Measurements from ENCODE around the gene CD2BP2.

Gene CD2BP2

GRCh38 chr16:30351586-30352419 is 3.3 kb downstream of the CD2BP2 start:
- peak; percentile 90 for TF ChIP-seq TCF12 (IDR thresholded peaks at IDR 0.05; ENCODE audit: low read depth)
- no peak for TF ChIP-seq EGR1 (IDR thresholded peaks at IDR 0.05)
- no peak; the same call in 1 of the 2 replicates for TF ChIP-seq RAD21 (IDR thresholded peaks at IDR 0.05; ENCODE audit: low read depth)
- no peak for TF ChIP-seq USF1 (IDR thresholded peaks at IDR 0.05)
- TF ChIP-seq FOXM1 (IDR thresholded peaks at IDR 0.05; ENCODE audit: borderline replicate concordance, low read depth): 0 out of 2 replicates have a peak, but pooled peaks have one; percentile 58
- no peak for TF ChIP-seq TAF1 (IDR thresholded peaks at IDR 0.05; ENCODE audit: low read depth)
- no peak for TF ChIP-seq REST (IDR thresholded peaks at IDR 0.05; ENCODE audit: low read depth)
- TF ChIP-seq TEAD4 (IDR thresholded peaks at IDR 0.05): peak; percentile 68
- 0 out of 2 replicates have a peak, but pooled peaks have one; percentile 5 for TF ChIP-seq YY1 (IDR thresholded peaks at IDR 0.05; ENCODE audit: low read depth)
- 0 out of 2 replicates have a peak, but pooled peaks have one; percentile 60 for TF ChIP-seq MAX (IDR thresholded peaks at IDR 0.05)
- peak; percentile 89 for TF ChIP-seq EP300 (IDR thresholded peaks at IDR 0.05; ENCODE audit: borderline replicate concordance)
- no peak for TF ChIP-seq CEBPB (IDR thresholded peaks at IDR 0.05)
- no peak; the same call in 1 of the 2 replicates for TF ChIP-seq ZBTB7A (IDR thresholded peaks at IDR 0.05; ENCODE audit: low read depth)
- TF ChIP-seq CREB1 (IDR thresholded peaks at IDR 0.05; ENCODE audit: low read depth): no peak
- peak; percentile 99 for TF ChIP-seq NFIC (IDR thresholded peaks at IDR 0.05)

- TF ChIP-seq USF1 (IDR thresholded peaks at IDR 0.05) (no peak), EP300 (IDR thresholded peaks at IDR 0.05; ENCODE audit: borderline replicate concordance) (no peak), CREB1 (IDR thresholded peaks at IDR 0.05; ENCODE audit: low read depth) (no peak), MAX (IDR thresholded peaks at IDR 0.05) (no peak), ZBTB7A (IDR thresholded peaks at IDR 0.05; ENCODE audit: low read depth) (no peak), RAD21 (IDR thresholded peaks at IDR 0.05; ENCODE audit: low read depth) (no peak), TAF1 (IDR thresholded peaks at IDR 0.05; ENCODE audit: low read depth) (no peak)
These were observed 4.1 kb downstream of the CD2BP2 start for GRCh38 chr16:30351001-30351441.

GRCh38 chr16:30350134-30350871 is 4.8 kb downstream of the CD2BP2 start:
- no peak for TF ChIP-seq MAX (IDR thresholded peaks at IDR 0.05)
- TF ChIP-seq TAF1 (IDR thresholded peaks at IDR 0.05; ENCODE audit: low read depth): no peak
- no peak for TF ChIP-seq FOXM1 (IDR thresholded peaks at IDR 0.05; ENCODE audit: borderline replicate concordance, low read depth)
- TF ChIP-seq ZBTB7A (IDR thresholded peaks at IDR 0.05; ENCODE audit: low read depth): no peak
- no peak for TF ChIP-seq YY1 (IDR thresholded peaks at IDR 0.05; ENCODE audit: low read depth)
- no peak for TF ChIP-seq CEBPB (IDR thresholded peaks at IDR 0.05)
- no peak for TF ChIP-seq CREB1 (IDR thresholded peaks at IDR 0.05; ENCODE audit: low read depth)
- no peak for TF ChIP-seq EGR1 (IDR thresholded peaks at IDR 0.05)
- TF ChIP-seq EP300 (IDR thresholded peaks at IDR 0.05; ENCODE audit: borderline replicate concordance): no peak
- TF ChIP-seq NFIC (IDR thresholded peaks at IDR 0.05): no peak

GRCh38 chr16:30349675-30350074 is 5.4 kb downstream of the CD2BP2 start:
- TF ChIP-seq CEBPB (IDR thresholded peaks at IDR 0.05): peak; percentile 89
- TF ChIP-seq CREB1 (IDR thresholded peaks at IDR 0.05; ENCODE audit: low read depth): no peak
- TF ChIP-seq EP300 (IDR thresholded peaks at IDR 0.05; ENCODE audit: borderline replicate concordance): peak; percentile 52; the same call in 1 of the 2 replicates
- peak; percentile 50; the same call in 1 of the 2 replicates for TF ChIP-seq TCF12 (IDR thresholded peaks at IDR 0.05; ENCODE audit: low read depth)

GRCh38 chr16:30348929-30349328 is 6.2 kb downstream of the CD2BP2 start:
- no peak for TF ChIP-seq CREB1 (IDR thresholded peaks at IDR 0.05; ENCODE audit: low read depth)

GRCh38 chr16:30348113-30348512 is 7.0 kb downstream of the CD2BP2 start:
- no peak for TF ChIP-seq CREB1 (IDR thresholded peaks at IDR 0.05; ENCODE audit: low read depth)
- no peak for TF ChIP-seq TAF1 (IDR thresholded peaks at IDR 0.05; ENCODE audit: low read depth)
- TF ChIP-seq REST (IDR thresholded peaks at IDR 0.05; ENCODE audit: low read depth): no peak
- no peak for TF ChIP-seq ZBTB7A (IDR thresholded peaks at IDR 0.05; ENCODE audit: low read depth)
- TF ChIP-seq CEBPB (IDR thresholded peaks at IDR 0.05): no peak
- no peak for TF ChIP-seq FOXM1 (IDR thresholded peaks at IDR 0.05; ENCODE audit: borderline replicate concordance, low read depth)
- no peak for TF ChIP-seq MAX (IDR thresholded peaks at IDR 0.05)
- no peak for TF ChIP-seq YY1 (IDR thresholded peaks at IDR 0.05; ENCODE audit: low read depth)

Measured in Ishikawa (cell line).